Measurements from ENCODE around the gene KCNH1. TPM values are rescaled to one million over a fixed set of nuclear protein-coding genes. Genes with fewer than 3 reads are reported as not detected.

Gene KCNH1
- total RNA-seq, 1 experiment from 2014 or later = not detected

- no peaks in the 10 kb centered on the region for H3K27me3 ChIP-seq (replicated peaks; ENCODE audit: control insufficient read depth, insufficient read depth, low read length)
- ChIA-PET CTCF (no interaction called here), POLR2A (no interaction called here)
- H3K9me3 Mint-ChIP-seq (ENCODE audit: unreplicated experiment) = no peaks in the 10 kb centered on the region
- no peaks in the 10 kb centered on the region for H3K4me1 ChIP-seq
- no peaks in the 10 kb centered on the region for H3K36me3 Mint-ChIP-seq (ENCODE audit: insufficient read depth, unreplicated experiment)
- H3K4me3 Mint-ChIP-seq (ENCODE audit: unreplicated experiment) = no peak overlapping the region
- DNase-seq = peak in 1 of 2 experiments; percentile 34
- H3K36me3 ChIP-seq (ENCODE audit: control insufficient read depth, insufficient read depth, low read length) = no peaks in the 10 kb centered on the region
- intact Hi-C loops (cut with micrococcal nuclease; ENCODE audit: unreplicated experiment) = loop anchor here (1.0 to 5.0 kb wide), 2 partner anchors 305 to 420 kb away; partner anchors contain the start of gene KCNH1
- H3K4me1 Mint-ChIP-seq (ENCODE audit: low read depth, unreplicated experiment) = no peaks in the 10 kb centered on the region
- BruUV-seq (replicated peaks) = no TSS peak
- TF ChIP-seq CTCF (IDR thresholded peaks at IDR 0.05; ENCODE audit: insufficient read depth in 1 of 2, low read depth in 1 of 2, low read length in 1 of 2, severe bottlenecking in 1 of 2, unreplicated experiment in 1 of 2) = peak; percentile 17 to 47
- H3K9me3 ChIP-seq = no peaks in the 10 kb centered on the region
- H3K27me3 Mint-ChIP-seq (ENCODE audit: insufficient read depth, unreplicated experiment) = peaks cover 15% of the 10 kb centered on the region
- no peak overlapping the region for H3K4me3 ChIP-seq (ENCODE audit: low read depth, low read length)
- no peak overlapping the region for H3K27ac Mint-ChIP-seq (ENCODE audit: unreplicated experiment)
These were observed 421.9 kb downstream of the KCNH1 start for GRCh38 chr1:210711825-210712612.

- Mint-ChIP-seq H3K4me3 (ENCODE audit: unreplicated experiment) (no peak overlapping the region), H3K27me3 (ENCODE audit: insufficient read depth, unreplicated experiment) (peaks cover 14% of the 10 kb centered on the region), H3K36me3 (ENCODE audit: insufficient read depth, unreplicated experiment) (no peaks in the 10 kb centered on the region), H3K4me1 (ENCODE audit: low read depth, unreplicated experiment) (no peaks in the 10 kb centered on the region), H3K27ac (ENCODE audit: unreplicated experiment) (no peak overlapping the region), H3K9me3 (ENCODE audit: unreplicated experiment) (no peaks in the 10 kb centered on the region)
- Histone ChIP-seq H3K4me3 (ENCODE audit: low read depth, low read length) (no peak overlapping the region), H3K9me3 (no peaks in the 10 kb centered on the region), H3K36me3 (ENCODE audit: control insufficient read depth, insufficient read depth, low read length) (no peaks in the 10 kb centered on the region), H3K27me3 (replicated peaks; ENCODE audit: control insufficient read depth, insufficient read depth, low read length) (no peaks in the 10 kb centered on the region), H3K4me1 (no peaks in the 10 kb centered on the region)
- intact Hi-C loops (cut with micrococcal nuclease; ENCODE audit: unreplicated experiment) = loop anchor here (5.0 kb wide), 1 partner anchor 423 kb away; the partner anchor contains the start of gene KCNH1
- no peak for DNase-seq
- POLR2A ChIA-PET = no interaction called here
- CTCF ChIA-PET = no interaction called here
- TF ChIP-seq CTCF (IDR thresholded peaks at IDR 0.05; ENCODE audit: insufficient read depth in 1 of 2, low read depth in 1 of 2, low read length in 1 of 2, severe bottlenecking in 1 of 2, unreplicated experiment in 1 of 2) = no peak
- BruUV-seq (replicated peaks) = no TSS peak
These were observed 424.2 kb downstream of the KCNH1 start for GRCh38 chr1:210709701-210710100.

- DNase-seq = no peak
- H3K27me3 Mint-ChIP-seq (ENCODE audit: insufficient read depth, unreplicated experiment) = peaks cover 4% of the 10 kb centered on the region
- no peaks in the 10 kb centered on the region for H3K36me3 Mint-ChIP-seq (ENCODE audit: insufficient read depth, unreplicated experiment)
- H3K4me1 ChIP-seq = no peaks in the 10 kb centered on the region
- no peaks in the 10 kb centered on the region for H3K36me3 ChIP-seq (ENCODE audit: control insufficient read depth, insufficient read depth, low read length)
- no peak overlapping the region for H3K27ac Mint-ChIP-seq (ENCODE audit: unreplicated experiment)
- no TSS peak for BruUV-seq (replicated peaks)
- no peak overlapping the region for H3K4me3 ChIP-seq (ENCODE audit: low read depth, low read length)
- CTCF ChIA-PET = no interaction called here
- TF ChIP-seq CTCF (IDR thresholded peaks at IDR 0.05; ENCODE audit: insufficient read depth in 1 of 2, low read depth in 1 of 2, low read length in 1 of 2, severe bottlenecking in 1 of 2, unreplicated experiment in 1 of 2) = no peak
- no peaks in the 10 kb centered on the region for H3K27me3 ChIP-seq (replicated peaks; ENCODE audit: control insufficient read depth, insufficient read depth, low read length)
- no peaks in the 10 kb centered on the region for H3K9me3 Mint-ChIP-seq (ENCODE audit: unreplicated experiment)
- no peaks in the 10 kb centered on the region for H3K9me3 ChIP-seq
- H3K4me1 Mint-ChIP-seq (ENCODE audit: low read depth, unreplicated experiment) = no peaks in the 10 kb centered on the region
- POLR2A ChIA-PET = no interaction called here
- intact Hi-C loops (cut with micrococcal nuclease; ENCODE audit: unreplicated experiment) = no loop called here
- H3K4me3 Mint-ChIP-seq (ENCODE audit: unreplicated experiment) = no peak overlapping the region
These were observed 426.4 kb downstream of the KCNH1 start for GRCh38 chr1:210707300-210708240.
